BJ (cell line): ENCODE results near the gene GTF2H4. TPM values are rescaled to one million over a fixed set of nuclear protein-coding genes. Genes with fewer than 3 reads are reported as not detected.
A peak's percentile ranks its signal among the peaks of the same experiment; 100 is the strongest.

Experiments
- CTCF ChIA-PET: fragments of 350-600 bp; formaldehyde crosslinking; extraction: SDS; loops from one replicate; lab custom pipeline; 2021; ENCODE audit warnings: antibody characterized with exemption, inconsistent platforms; lab: Yijun Ruan, JAX
- POLR2A ChIA-PET: fragments of 300-600 bp; sonication (Branson Sonifier 250); formaldehyde crosslinking; extraction: SDS; loops from one replicate; lab custom pipeline; 2021; ENCODE audit warnings: antibody characterized with exemption; lab: Charles Lee
- DNase-seq: peaks from one replicate; pipeline ENCODE4 v3.0.0-alpha.2; 2011; ENCODE audit warnings: low read depth
- H3K27me3 ChIP-seq: 2 replicates; pipeline ENCODE4 v1.6.0; 2011; ENCODE audit warnings: low read length; ENCODE audit not compliant: control insufficient read depth, insufficient read depth
- H3K36me3 ChIP-seq: 2 replicates; pipeline ENCODE4 v1.5.1; 2011; ENCODE audit warnings: low read length; ENCODE audit not compliant: control insufficient read depth, insufficient read depth
- H3K4me3 ChIP-seq: 2 replicates; pipeline ENCODE4 v1.5.1; 2011; ENCODE audit warnings: low read depth, mild to moderate bottlenecking, control low read depth, low read length
- CTCF ChIP-seq: IDR thresholded peaks from 2 replicates; pipeline ENCODE4 v1.5.1; 2011; ENCODE audit warnings: low read depth, mild to moderate bottlenecking, control low read depth, inconsistent platforms, low read length, moderate library complexity; ENCODE audit not compliant: insufficient read depth
- polyA plus RNA-seq: library from polyadenylated mRNA; depleted of rRNA; stranded (reverse); fragments of >200 nt; gene quantifications from 2 replicates; pipeline ENCODE4 v1.2.3, GENCODE V29; 2011

Gene GTF2H4
- polyA plus RNA-seq, 1 experiment: 28.2 TPM

GRCh38 chr6:30887901-30888815 is 19.8 kb upstream of the GTF2H4 start:
- no peak for TF ChIP-seq CTCF
- CTCF ChIA-PET: interaction anchor here (0.9 to 1.8 kb wide), 6 partner anchors 10 to 191 kb away, joined by 3 to 5 read pairs (median 3); no protein-coding TSS in a partner anchor
- Histone ChIP-seq H3K36me3 (peaks cover 13% of the 10 kb centered on the region), H3K27me3 (no peaks in the 10 kb centered on the region), H3K4me3 (no peak overlapping the region)
- POLR2A ChIA-PET: no interaction called here
- DNase-seq: peak; percentile 49

- POLR2A ChIA-PET: no interaction called here
- Histone ChIP-seq H3K4me3 (no peak overlapping the region), H3K27me3 (no peaks in the 10 kb centered on the region), H3K36me3 (peaks cover 16% of the 10 kb centered on the region)
- no peak for DNase-seq
- TF ChIP-seq CTCF: no peak
- CTCF ChIA-PET: interaction anchor here (0.9 to 1.8 kb wide), 11 partner anchors 9 to 210 kb away, joined by 3 to 6 read pairs (median 3); no protein-coding TSS in a partner anchor
Measured at GRCh38 chr6:30888816-30889495, 19.1 kb upstream of the GTF2H4 start.

GRCh38 chr6:30889496-30889885 is 18.5 kb upstream of the GTF2H4 start:
- POLR2A ChIA-PET: no interaction called here
- CTCF ChIA-PET: interaction anchor here (0.8 to 1.8 kb wide), 10 partner anchors 9 to 210 kb away, joined by 3 to 6 read pairs (median 4); no protein-coding TSS in a partner anchor
- Histone ChIP-seq H3K27me3 (no peaks in the 10 kb centered on the region), H3K4me3 (no peak overlapping the region), H3K36me3 (peaks cover 16% of the 10 kb centered on the region)
- DNase-seq: no peak
- TF ChIP-seq CTCF: no peak

GRCh38 chr6:30889921-30890645 is 17.9 kb upstream of the GTF2H4 start:
- ChIA-PET CTCF (interaction anchor here (0.6 to 1.8 kb wide), 8 partner anchors 8 to 63 kb away, joined by 3 to 6 read pairs (median 3); no protein-coding TSS in a partner anchor), POLR2A (no interaction called here)
- peaks cover 16% of the 10 kb centered on the region for H3K36me3 ChIP-seq
- no peak for DNase-seq
- no peaks in the 10 kb centered on the region for H3K27me3 ChIP-seq
- TF ChIP-seq CTCF: no peak
- H3K4me3 ChIP-seq: no peak overlapping the region
